Adrenal gland (tissue), 5 donors: Measurements from ENCODE around the gene ASCL4.

Experiments used
- POLR2A ChIP-seq, 2 donors: fragments of 450-650 bp; IDR thresholded peaks; one replicate each; pipeline ENCODE4 v1.6.1; 2017; ENCODE audit warnings: antibody characterized with exemption in 2 of 2, mild to moderate bottlenecking in 2 of 2, moderate library complexity in 1 of 2
- TF ChIP-seq, protein P1 (sequence below), 6 experiments: fragments of 450-650 bp in 4 of 6; fragments of 200-600 bp in 2 of 6; sonication (generic) in 1 of 6; IDR thresholded peaks; 1 replicate in 5 of 6; 2 replicates in 1 of 6; pipeline versions ENCODE4 v1.5.1 to v1.8.0; 2016 to 2021; ENCODE audit warnings: antibody characterized with exemption in 6 of 6, mild to moderate bottlenecking in 2 of 6, moderate library complexity in 1 of 6
- donor health status: DM: no; HTN: no; CAD: no.

DNA sequence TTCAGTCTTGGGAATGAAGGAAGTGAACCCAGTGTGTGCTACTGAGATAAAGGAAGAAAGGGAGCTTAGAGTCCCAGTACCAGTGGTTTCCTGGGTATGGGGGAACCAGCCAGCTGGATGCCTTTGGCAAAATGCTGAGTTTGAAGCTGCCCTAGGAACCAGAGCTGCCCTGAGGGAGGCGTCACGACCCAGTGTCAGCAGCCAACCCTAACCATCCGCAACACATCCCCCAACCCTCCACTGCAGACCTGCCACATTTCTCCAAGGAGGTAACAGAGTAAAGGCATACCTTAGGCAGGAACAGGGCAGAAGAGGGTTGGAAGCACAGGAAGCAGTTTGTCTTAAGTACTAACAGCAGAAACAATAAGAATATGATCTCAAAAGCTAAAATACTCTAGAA, 42.1 kb upstream of the ASCL4 start:
- TF ChIP-seq, protein P1, sequence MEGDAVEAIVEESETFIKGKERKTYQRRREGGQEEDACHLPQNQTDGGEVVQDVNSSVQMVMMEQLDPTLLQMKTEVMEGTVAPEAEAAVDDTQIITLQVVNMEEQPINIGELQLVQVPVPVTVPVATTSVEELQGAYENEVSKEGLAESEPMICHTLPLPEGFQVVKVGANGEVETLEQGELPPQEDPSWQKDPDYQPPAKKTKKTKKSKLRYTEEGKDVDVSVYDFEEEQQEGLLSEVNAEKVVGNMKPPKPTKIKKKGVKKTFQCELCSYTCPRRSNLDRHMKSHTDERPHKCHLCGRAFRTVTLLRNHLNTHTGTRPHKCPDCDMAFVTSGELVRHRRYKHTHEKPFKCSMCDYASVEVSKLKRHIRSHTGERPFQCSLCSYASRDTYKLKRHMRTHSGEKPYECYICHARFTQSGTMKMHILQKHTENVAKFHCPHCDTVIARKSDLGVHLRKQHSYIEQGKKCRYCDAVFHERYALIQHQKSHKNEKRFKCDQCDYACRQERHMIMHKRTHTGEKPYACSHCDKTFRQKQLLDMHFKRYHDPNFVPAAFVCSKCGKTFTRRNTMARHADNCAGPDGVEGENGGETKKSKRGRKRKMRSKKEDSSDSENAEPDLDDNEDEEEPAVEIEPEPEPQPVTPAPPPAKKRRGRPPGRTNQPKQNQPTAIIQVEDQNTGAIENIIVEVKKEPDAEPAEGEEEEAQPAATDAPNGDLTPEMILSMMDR (IDR thresholded peaks at IDR 0.05) = no peak
- TF ChIP-seq POLR2A (IDR thresholded peaks at IDR 0.05) = no peak
